Progenitor cell of endocrine pancreas (in vitro differentiated cells): Measurements from ENCODE around the gene LRMDA. TPM values are rescaled to one million over a fixed set of nuclear protein-coding genes. Genes with fewer than 3 reads are reported as not detected.

ENCODE experiments used
- DNase-seq: peaks from one replicate; pipeline ENCODE4 v3.0.0; 2021; ENCODE audit warnings: low spot score; ENCODE audit not compliant: unreplicated experiment
- H3K27ac Mint-ChIP-seq: 2 replicates; pipeline ENCODE4 v1.8.0; 2021; ENCODE audit warnings: mild to moderate bottlenecking, moderate library complexity, mixed read lengths
- H3K27me3 Mint-ChIP-seq: 2 replicates; pipeline ENCODE4 v1.8.0; 2021; ENCODE audit warnings: mixed read lengths
- H3K36me3 Mint-ChIP-seq: 2 replicates; pipeline ENCODE4 v1.8.0; 2022; ENCODE audit warnings: mixed read lengths; ENCODE audit not compliant: insufficient read depth
- H3K4me1 Mint-ChIP-seq: 2 replicates; pipeline ENCODE4 v1.8.0; 2021; ENCODE audit warnings: low read depth, mixed read lengths
- H3K4me3 Mint-ChIP-seq: 2 replicates; pipeline ENCODE4 v1.8.0; 2021; ENCODE audit warnings: low read depth, mild to moderate bottlenecking, moderate library complexity, mixed read lengths
- H3K9me3 Mint-ChIP-seq: 2 replicates; pipeline ENCODE4 v1.8.0; 2021; ENCODE audit warnings: low read depth, mixed read lengths
- total RNA-seq: library from RNA; stranded (reverse); gene quantifications from 2 replicates; pipeline ENCODE4 v1.2.1, GENCODE V29; 2021
- TF ChIP-seq, protein P1 (sequence below): fragments of 200-600 bp; sonication (generic); IDR thresholded peaks from one replicate; pipeline ENCODE4 v1.5.0; 2021; ENCODE audit warnings: antibody characterized with exemption, mild to moderate bottlenecking; ENCODE audit not compliant: unreplicated experiment

The LRMDA gene
- total RNA-seq, 1 donor from 2014 or later, result 6.5 TPM

GRCh38 chr10:76285012-76285411, 853.6 kb downstream of the LRMDA start:
- H3K4me3 Mint-ChIP-seq, result no peak overlapping the region
- no peaks in the 10 kb centered on the region for H3K27me3 Mint-ChIP-seq
- TF ChIP-seq, protein P1, sequence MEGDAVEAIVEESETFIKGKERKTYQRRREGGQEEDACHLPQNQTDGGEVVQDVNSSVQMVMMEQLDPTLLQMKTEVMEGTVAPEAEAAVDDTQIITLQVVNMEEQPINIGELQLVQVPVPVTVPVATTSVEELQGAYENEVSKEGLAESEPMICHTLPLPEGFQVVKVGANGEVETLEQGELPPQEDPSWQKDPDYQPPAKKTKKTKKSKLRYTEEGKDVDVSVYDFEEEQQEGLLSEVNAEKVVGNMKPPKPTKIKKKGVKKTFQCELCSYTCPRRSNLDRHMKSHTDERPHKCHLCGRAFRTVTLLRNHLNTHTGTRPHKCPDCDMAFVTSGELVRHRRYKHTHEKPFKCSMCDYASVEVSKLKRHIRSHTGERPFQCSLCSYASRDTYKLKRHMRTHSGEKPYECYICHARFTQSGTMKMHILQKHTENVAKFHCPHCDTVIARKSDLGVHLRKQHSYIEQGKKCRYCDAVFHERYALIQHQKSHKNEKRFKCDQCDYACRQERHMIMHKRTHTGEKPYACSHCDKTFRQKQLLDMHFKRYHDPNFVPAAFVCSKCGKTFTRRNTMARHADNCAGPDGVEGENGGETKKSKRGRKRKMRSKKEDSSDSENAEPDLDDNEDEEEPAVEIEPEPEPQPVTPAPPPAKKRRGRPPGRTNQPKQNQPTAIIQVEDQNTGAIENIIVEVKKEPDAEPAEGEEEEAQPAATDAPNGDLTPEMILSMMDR, result no peak
- H3K9me3 Mint-ChIP-seq, result peaks cover 18% of the 10 kb centered on the region
- H3K4me1 Mint-ChIP-seq, result peaks cover 17% of the 10 kb centered on the region
- no peak overlapping the region for H3K27ac Mint-ChIP-seq
- no peak for DNase-seq
- peaks cover 14% of the 10 kb centered on the region for H3K36me3 Mint-ChIP-seq

- DNase-seq, result no peak
- Mint-ChIP-seq H3K27me3 (no peaks in the 10 kb centered on the region), H3K36me3 (peaks cover 14% of the 10 kb centered on the region), H3K27ac (no peak overlapping the region), H3K4me1 (peaks cover 17% of the 10 kb centered on the region), H3K9me3 (peaks cover 18% of the 10 kb centered on the region), H3K4me3 (no peak overlapping the region)
- TF ChIP-seq, protein P1, result no peak
Observed at GRCh38 chr10:76285515-76285914, 854.1 kb downstream of the LRMDA start.

- Mint-ChIP-seq H3K4me3 (no peak overlapping the region), H3K27ac (no peak overlapping the region), H3K9me3 (peaks cover 18% of the 10 kb centered on the region), H3K4me1 (peaks cover 21% of the 10 kb centered on the region), H3K27me3 (no peaks in the 10 kb centered on the region), H3K36me3 (peaks cover 14% of the 10 kb centered on the region)
- no peak for DNase-seq
- TF ChIP-seq, protein P1, result no peak
Observed at GRCh38 chr10:76286536-76286935, 855.1 kb downstream of the LRMDA start.

- H3K27ac Mint-ChIP-seq, result no peak overlapping the region
- H3K4me1 Mint-ChIP-seq, result peaks cover 19% of the 10 kb centered on the region
- peaks cover 16% of the 10 kb centered on the region for H3K9me3 Mint-ChIP-seq
- H3K27me3 Mint-ChIP-seq, result no peaks in the 10 kb centered on the region
- no peak overlapping the region for H3K4me3 Mint-ChIP-seq
- TF ChIP-seq, protein P1, result no peak
- DNase-seq, result no peak
- peaks cover 12% of the 10 kb centered on the region for H3K36me3 Mint-ChIP-seq
Observed at GRCh38 chr10:76287856-76288255, 856.4 kb downstream of the LRMDA start.

DNA sequence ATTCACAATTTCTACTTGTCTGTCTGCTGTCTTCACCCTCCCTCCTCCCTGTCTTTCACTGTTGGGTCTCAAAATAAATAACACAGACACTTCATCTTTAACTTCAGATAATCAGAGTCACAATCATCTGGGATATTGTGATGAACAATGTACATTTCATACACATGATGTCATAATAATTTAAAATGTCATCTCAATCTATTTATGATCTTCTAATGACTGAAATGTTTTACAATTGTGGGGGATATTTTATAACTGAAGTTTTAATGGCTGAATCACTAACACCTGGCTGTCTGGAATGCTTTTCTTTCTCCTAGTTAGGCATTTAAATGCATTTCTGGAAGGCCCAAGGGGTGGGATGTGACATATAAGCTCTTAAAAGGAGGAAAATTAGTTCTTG, 859.8 kb downstream of the LRMDA start:
- Mint-ChIP-seq H3K27ac (no peak overlapping the region), H3K4me3 (no peak overlapping the region), H3K27me3 (no peaks in the 10 kb centered on the region), H3K4me1 (peaks cover 31% of the 10 kb centered on the region), H3K36me3 (no peaks in the 10 kb centered on the region), H3K9me3 (no peaks in the 10 kb centered on the region)
- no peak for DNase-seq
- TF ChIP-seq, protein P1, result no peak
